Measurements from ENCODE around the gene TMEM217.

TMEM217 gene

DNA sequence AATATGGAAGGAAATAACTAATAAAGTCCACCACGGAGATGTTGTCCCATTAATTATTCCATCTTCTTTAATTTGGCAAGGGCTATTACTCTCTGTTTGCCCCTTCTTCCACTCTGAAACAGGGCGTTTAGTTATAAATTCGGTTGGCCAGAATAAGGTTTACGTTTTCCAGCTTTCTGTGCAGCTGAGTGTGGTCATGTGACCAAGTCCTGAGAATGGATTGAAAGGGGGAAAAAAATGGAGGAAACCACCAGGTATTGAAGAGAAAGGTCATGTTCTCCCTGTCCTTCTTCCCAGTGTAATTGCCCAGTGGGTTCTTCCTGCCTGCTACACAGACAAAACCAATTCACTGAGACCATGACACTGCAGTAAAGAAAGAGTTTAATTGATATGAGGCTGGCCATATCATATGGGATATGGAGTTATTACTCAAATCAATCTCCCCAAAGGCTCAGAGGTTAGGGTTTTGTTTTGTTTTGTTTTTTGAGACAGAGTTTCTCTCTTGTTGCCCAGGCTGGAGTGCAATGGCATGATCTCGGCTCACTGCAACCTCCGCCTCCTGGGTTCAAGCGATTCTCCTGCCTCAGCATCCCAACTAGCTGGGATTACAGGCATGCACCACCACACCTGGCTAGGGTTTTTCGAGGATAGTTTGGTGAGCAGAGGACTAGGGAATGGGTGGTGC, 14.7 kb downstream of the TMEM217 start:
- no peak for DNase-seq

GRCh38 chr6:37242429-37243052, 15.4 kb downstream of the TMEM217 start:
- DNase-seq, result no peak

- no peak for DNase-seq
These were observed 16.0 kb downstream of the TMEM217 start for GRCh38 chr6:37241775-37242428.

- no peak for DNase-seq
These were observed 16.8 kb downstream of the TMEM217 start for GRCh38 chr6:37241131-37241530.

DNA sequence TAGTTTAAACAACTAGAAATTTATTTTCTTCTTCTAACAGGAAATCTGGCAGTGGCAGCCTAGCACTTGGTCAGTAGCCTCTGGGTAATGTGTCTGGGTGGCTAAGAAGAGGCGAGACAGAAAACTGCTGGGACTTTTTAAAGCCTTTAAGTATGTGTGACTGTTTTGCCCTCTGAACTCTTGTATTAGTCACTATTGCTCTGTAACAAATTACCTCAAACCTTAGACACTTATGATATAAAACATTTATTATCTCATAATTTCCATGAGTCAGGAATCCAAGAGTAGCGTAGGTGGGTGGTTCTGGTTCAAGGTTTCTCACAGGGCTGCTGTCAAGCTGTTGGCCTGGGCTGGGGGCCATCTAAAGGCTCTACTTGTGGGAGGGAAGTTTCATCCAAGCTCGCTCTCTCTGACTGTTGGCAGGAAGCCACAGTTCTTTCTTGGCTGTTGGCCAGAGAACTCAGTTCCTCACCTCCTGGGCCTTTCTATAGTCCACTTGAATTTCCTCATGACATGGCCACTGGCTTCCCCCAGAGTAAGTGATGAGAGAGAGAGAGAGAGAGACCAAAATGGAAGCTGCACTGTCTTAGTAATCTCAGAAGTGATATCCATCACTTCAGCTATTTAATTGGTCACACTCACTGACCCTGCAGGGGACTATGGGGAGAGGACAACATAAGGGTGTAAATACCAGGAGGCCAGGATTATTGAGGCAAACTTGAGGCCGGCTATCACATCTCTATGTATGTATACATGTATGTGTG, 17.8 kb downstream of the TMEM217 start:
- peak; percentile 82 for DNase-seq

GRCh38 chr6:37239526-37239925, 18.4 kb downstream of the TMEM217 start:
- no peak for DNase-seq

DNA sequence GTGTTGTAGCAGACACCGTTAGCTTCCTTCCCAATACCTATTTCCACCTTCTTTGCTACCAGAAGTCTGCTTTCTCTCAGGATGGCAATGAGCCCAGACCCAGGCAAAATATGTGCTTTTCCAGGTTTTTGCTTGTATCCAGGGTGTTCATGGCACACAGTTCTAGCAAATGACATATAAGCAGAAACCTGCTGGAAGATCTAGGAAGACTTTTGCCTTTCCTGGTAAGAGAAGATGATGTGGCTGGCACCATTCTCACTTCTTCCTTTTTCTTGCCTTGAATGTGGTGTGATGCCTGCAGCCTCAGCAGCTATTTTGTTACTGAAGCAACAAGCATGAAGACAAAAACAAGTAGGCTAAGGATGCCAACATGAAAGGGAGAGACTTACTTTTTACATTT, 19.6 kb downstream of the TMEM217 start:
- no peak for DNase-seq

GRCh38 chr6:37237789-37238188, 20.2 kb downstream of the TMEM217 start:
- DNase-seq, result no peak

DNA sequence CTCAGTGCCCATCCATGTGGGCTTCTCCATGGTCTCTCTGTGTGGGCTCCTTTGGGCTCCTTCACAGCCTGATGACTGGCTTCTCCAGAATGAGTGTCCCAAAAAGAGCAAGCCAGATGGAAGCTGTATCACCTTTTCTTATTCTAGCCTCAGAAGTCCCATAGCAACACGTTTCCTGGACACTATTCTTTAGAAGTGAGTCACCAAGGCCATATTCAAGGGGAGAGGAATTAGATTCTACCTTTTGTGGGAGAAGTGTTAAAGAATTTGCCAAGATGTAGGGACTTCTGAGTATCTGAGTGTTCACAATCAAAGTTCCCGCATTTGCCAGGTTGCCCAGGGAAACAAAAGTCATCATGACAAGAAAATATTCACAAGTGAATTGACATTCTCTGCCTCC, 21.0 kb downstream of the TMEM217 start:
- no peak for DNase-seq

- DNase-seq, result no peak
These were observed 24.4 kb downstream of the TMEM217 start for GRCh38 chr6:37233541-37233940.

GRCh38 chr6:37232430-37233017, 25.4 kb downstream of the TMEM217 start:
- DNase-seq, result no peak

GRCh38 chr6:37230104-37230503, 27.8 kb downstream of the TMEM217 start:
- DNase-seq, result no peak

GRCh38 chr6:37225350-37226169, 32.4 kb downstream of the TMEM217 start:
- DNase-seq, result no peak

DNA sequence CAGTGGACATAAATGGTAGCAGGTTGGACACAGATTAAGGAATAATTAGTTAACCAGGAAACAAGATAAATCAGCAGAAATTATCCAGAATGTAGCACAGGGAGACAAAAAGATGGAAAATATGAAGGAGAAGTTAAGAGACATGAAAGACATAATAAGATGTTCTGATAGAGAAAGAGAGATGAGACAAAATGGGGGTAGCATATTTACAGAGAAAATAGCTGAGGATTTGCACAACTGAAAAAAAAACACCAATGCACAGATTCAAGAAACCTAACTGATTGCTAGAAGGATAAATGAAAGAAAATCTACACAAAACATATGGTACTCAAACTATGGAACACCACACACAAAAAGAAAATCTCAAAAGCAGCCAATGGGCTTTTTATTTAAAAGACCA, 35.0 kb downstream of the TMEM217 start:
- no peak for DNase-seq

DNA sequence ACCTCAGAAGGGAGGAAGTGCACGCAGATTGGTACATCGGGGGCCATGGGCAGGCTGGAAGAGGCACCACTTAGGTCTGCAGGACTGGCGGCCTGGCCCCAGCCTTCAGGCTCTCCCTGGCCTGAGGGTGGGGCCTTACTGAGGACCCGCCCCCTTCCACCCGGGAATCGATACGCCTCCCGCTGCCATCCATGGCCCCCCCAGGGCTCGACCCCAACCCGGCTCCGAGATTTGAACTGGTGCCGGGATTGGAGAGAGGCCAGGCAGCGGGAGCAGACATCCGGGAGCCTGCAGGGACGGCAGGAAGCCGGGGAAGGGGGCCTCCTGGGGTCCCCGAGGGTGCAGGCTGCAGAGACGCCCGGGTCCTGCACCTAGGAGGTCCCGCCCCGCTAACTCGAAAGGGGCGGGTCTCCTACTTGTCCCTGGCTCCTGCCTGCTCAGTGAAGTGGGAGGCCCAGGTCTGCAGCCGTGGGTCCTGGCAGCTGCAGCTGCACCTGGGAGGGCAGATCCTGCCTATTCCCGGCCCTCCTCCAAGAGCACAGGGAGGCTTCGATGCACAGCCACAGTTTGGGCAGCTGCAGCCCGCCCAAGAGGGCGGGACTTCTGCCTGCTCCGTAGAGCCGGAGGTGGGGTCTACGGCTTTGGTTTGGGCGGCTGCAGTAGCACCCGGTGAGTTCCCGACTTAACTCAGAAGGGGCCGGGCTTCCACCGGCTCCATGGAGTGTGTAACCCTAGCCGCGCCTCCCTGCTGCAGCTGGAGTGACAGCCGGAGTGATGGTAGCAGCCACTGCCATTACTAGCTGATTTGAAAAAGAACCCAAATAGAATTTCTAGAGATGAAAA, 35.6 kb downstream of the TMEM217 start:
- DNase-seq, result peak; percentile 91

- no peak for DNase-seq
These were observed 36.3 kb downstream of the TMEM217 start for GRCh38 chr6:37221585-37222124.

GRCh38 chr6:37218511-37218910, 39.4 kb downstream of the TMEM217 start:
- no peak for DNase-seq

DNA sequence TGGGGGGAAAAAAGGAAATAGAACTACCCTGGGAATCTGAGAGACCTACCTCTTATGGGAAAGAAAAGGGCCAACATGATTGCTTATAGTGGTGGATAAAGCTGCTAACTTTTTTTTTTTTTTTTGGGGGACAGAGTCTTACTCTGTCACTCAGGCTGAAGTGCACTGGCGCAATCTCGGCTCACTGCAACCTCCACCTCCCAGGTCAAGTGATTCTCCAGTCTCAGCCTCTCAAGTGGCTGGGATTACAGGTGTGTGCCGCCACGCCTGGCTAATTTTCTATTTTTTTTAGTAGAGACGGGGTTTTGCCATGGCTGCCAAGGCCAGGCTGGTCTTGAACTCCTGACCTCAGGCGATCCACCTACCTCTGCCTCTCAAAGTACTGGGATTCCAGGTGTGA, 39.9 kb downstream of the TMEM217 start:
- no peak for DNase-seq

- DNase-seq, result no peak
These were observed 45.7 kb downstream of the TMEM217 start for GRCh38 chr6:37212268-37212667.

- peak; percentile 96 for DNase-seq
These were observed 47.5 kb downstream of the TMEM217 start for GRCh38 chr6:37210313-37210968.
